C4-2B (cell line): ENCODE results near the gene CYP2J2.

Source experiments
- ZFX ChIP-seq: fragments of 450-650 bp; IDR thresholded peaks from 2 replicates; pipeline ENCODE4 v1.6.1; 2017
- TF ChIP-seq, protein P1 (sequence below): fragments of 450-650 bp; conservative IDR thresholded peaks from 2 replicates; pipeline ENCODE4 v1.5.1; 2017; ENCODE audit warnings: mild to moderate bottlenecking

DNA sequence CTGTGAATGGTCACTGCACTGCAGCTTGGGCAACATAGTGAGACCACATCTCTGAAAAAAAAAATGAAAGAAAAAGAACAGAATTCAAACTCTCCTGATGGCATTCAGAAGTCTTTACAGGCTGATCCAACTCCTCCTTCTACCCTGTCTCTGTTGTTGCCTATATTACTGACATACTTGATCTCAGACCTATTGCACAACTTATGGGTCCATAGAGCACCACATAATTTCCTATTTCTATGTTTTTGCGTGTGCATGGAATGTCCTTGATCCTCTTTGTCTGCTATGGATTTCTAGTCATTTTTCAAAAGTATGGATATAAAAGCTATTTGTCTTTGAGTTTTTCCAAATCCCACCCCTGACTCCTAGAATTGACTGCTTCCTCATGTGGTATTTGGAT is 22.4 kb upstream of the CYP2J2 start:
- TF ChIP-seq, protein P1, sequence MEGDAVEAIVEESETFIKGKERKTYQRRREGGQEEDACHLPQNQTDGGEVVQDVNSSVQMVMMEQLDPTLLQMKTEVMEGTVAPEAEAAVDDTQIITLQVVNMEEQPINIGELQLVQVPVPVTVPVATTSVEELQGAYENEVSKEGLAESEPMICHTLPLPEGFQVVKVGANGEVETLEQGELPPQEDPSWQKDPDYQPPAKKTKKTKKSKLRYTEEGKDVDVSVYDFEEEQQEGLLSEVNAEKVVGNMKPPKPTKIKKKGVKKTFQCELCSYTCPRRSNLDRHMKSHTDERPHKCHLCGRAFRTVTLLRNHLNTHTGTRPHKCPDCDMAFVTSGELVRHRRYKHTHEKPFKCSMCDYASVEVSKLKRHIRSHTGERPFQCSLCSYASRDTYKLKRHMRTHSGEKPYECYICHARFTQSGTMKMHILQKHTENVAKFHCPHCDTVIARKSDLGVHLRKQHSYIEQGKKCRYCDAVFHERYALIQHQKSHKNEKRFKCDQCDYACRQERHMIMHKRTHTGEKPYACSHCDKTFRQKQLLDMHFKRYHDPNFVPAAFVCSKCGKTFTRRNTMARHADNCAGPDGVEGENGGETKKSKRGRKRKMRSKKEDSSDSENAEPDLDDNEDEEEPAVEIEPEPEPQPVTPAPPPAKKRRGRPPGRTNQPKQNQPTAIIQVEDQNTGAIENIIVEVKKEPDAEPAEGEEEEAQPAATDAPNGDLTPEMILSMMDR: no peak
- no peak for TF ChIP-seq ZFX
